Measurements from ENCODE around the gene CAPZB. TPM values are rescaled to one million over a fixed set of nuclear protein-coding genes. Genes with fewer than 3 reads are reported as not detected.
A peak's percentile ranks its signal among the peaks of the same experiment; 100 is the strongest.

CAPZB gene
- total RNA-seq, 3 donors from 2014 or later (not counting 1 experiment from before 2014, with no cell fraction given): 369 to 393 (median 375) TPM

DNA sequence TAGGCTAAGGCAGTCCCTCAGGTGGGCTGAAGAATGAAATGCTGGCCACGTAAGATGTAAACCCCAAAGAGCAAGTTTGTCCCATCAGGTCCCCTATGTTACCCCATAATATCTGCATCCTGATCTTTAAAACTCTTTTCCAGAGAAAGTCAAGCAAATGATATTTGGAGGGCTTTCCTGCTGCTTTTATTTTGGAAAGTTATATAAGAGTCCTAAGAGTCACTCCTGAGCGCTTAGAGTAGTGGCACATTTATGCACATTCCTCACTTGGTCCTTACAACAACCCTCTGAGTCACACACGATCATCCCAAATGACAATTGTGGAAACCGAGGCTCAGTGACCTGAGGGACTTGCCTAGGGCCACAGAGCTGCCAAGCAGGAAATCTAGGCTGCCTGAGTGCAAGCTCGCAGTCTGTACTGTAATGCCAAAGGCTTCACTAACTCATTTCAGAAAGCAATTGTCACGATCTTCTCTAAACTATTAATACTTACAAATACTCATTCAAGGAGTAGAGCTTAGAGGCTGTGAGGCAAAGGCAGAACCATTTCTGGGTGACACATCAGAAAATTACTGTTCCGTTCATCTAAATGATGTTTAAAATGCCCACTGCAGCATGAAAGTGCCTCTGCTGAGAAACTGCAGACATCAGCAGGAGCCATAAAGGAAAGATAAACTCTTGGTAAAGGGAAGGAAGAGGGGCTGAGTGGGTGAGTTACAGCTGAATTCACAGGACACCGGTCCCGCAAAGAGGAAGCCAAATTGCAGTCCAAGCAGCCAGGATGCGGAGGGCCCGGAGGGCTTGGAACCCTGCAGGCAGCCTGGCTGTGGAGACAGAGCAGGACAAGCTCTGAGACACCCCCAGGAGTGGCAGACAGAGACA lies 30.8 kb downstream of the CAPZB start:
- H3K36me3 ChIP-seq (ENCODE audit: control insufficient read depth, insufficient read depth, low read length): peaks cover 2% of the 10 kb centered on the region
- H3K27me3 Mint-ChIP-seq (ENCODE audit: low read depth in 2 of 2): no peaks in the 10 kb centered on the region
- H3K36me3 Mint-ChIP-seq: no peaks in the 10 kb centered on the region
- H3K27me3 ChIP-seq (ENCODE audit: control insufficient read depth, insufficient read depth, low read length): no peaks in the 10 kb centered on the region
- peak overlapping the region; percentile 17 for H3K27ac ChIP-seq (ENCODE audit: low read length)
- DNase-seq (no peak), ATAC-seq (peak in 1 of 3 donors; percentile 28)
- H3K9me3 ChIP-seq (ENCODE audit: control insufficient read depth, insufficient read depth, low read length): no peaks in the 10 kb centered on the region
- H3K4me3 ChIP-seq (ENCODE audit: low read length): no peak overlapping the region
- H3K9me3 Mint-ChIP-seq: no peaks in the 10 kb centered on the region
- peak overlapping the region; percentile 69 for H3K4me3 Mint-ChIP-seq
- intact Hi-C loops (cut with micrococcal nuclease): no loop called here
- peaks cover 68% of the 10 kb centered on the region for H3K4me1 ChIP-seq (ENCODE audit: control insufficient read depth, insufficient read depth, low read length)
- H3K4me1 Mint-ChIP-seq: peaks cover 82 to 89% of the 10 kb centered on the region in 2 donors
- H3K27ac Mint-ChIP-seq: peak overlapping the region; percentile 87 to 88
- TF ChIP-seq, protein P1, sequence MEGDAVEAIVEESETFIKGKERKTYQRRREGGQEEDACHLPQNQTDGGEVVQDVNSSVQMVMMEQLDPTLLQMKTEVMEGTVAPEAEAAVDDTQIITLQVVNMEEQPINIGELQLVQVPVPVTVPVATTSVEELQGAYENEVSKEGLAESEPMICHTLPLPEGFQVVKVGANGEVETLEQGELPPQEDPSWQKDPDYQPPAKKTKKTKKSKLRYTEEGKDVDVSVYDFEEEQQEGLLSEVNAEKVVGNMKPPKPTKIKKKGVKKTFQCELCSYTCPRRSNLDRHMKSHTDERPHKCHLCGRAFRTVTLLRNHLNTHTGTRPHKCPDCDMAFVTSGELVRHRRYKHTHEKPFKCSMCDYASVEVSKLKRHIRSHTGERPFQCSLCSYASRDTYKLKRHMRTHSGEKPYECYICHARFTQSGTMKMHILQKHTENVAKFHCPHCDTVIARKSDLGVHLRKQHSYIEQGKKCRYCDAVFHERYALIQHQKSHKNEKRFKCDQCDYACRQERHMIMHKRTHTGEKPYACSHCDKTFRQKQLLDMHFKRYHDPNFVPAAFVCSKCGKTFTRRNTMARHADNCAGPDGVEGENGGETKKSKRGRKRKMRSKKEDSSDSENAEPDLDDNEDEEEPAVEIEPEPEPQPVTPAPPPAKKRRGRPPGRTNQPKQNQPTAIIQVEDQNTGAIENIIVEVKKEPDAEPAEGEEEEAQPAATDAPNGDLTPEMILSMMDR (IDR thresholded peaks at IDR 0.05): no peak
- 58% methylated on average over 10 of the region's 11 CpGs for WGBS (ENCODE audit: insufficient coverage)

GRCh38 chr1:19453741-19454201 lies 31.6 kb downstream of the CAPZB start:
- H3K9me3 ChIP-seq (ENCODE audit: control insufficient read depth, insufficient read depth, low read length): no peaks in the 10 kb centered on the region
- peaks cover 82 to 89% of the 10 kb centered on the region in 2 donors for H3K4me1 Mint-ChIP-seq
- DNase-seq: no peak
- H3K36me3 ChIP-seq (ENCODE audit: control insufficient read depth, insufficient read depth, low read length): peaks cover 5% of the 10 kb centered on the region
- H3K27ac Mint-ChIP-seq: peak overlapping the region; percentile 87 to 88
- no peaks in the 10 kb centered on the region for H3K27me3 ChIP-seq (ENCODE audit: control insufficient read depth, insufficient read depth, low read length)
- H3K4me3 Mint-ChIP-seq: peak overlapping the region; percentile 37
- H3K27ac ChIP-seq (ENCODE audit: low read length): no peak overlapping the region
- no peaks in the 10 kb centered on the region for H3K27me3 Mint-ChIP-seq (ENCODE audit: low read depth in 2 of 2)
- TF ChIP-seq, protein P1 (IDR thresholded peaks at IDR 0.05): no peak
- H3K36me3 Mint-ChIP-seq: no peaks in the 10 kb centered on the region
- no peaks in the 10 kb centered on the region for H3K9me3 Mint-ChIP-seq
- H3K4me1 ChIP-seq (ENCODE audit: control insufficient read depth, insufficient read depth, low read length): peaks cover 68% of the 10 kb centered on the region
- H3K4me3 ChIP-seq (ENCODE audit: low read length): no peak overlapping the region
- intact Hi-C loops (cut with micrococcal nuclease): no loop called here
- no peak for ATAC-seq
- 64% methylated on average over 3 of the region's 3 CpGs for WGBS (ENCODE audit: insufficient coverage)

DNA sequence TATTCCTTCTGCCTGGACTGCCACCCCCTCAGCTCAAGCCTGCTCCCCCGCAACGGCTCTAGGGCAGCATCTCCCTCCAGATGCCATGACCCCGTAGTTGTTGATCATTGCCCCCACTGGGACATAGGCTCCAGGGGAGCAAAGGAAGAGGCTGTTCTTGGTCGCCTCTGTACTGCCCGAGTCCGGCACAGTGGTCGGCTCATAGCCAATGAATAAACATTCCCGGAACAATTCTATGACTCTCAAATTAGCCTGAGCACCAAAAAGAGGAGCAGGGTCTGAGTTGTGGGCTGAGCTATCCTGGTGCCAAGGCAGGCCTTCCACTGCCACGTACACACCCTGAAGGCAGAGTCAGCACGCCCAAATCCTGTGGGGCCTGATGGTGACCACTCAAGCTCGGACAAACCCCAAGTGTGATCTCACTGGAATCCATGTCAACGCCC lies 33.1 kb downstream of the CAPZB start:
- Histone ChIP-seq H3K36me3 (ENCODE audit: control insufficient read depth, insufficient read depth, low read length) (peaks cover 10% of the 10 kb centered on the region), H3K27ac (ENCODE audit: low read length) (no peak overlapping the region), H3K4me1 (ENCODE audit: control insufficient read depth, insufficient read depth, low read length) (peaks cover 76% of the 10 kb centered on the region), H3K9me3 (ENCODE audit: control insufficient read depth, insufficient read depth, low read length) (no peaks in the 10 kb centered on the region), H3K4me3 (ENCODE audit: low read length) (no peak overlapping the region), H3K27me3 (ENCODE audit: control insufficient read depth, insufficient read depth, low read length) (no peaks in the 10 kb centered on the region)
- intact Hi-C loops (cut with micrococcal nuclease): no loop called here
- whole genome bisulfite sequencing (ENCODE audit: insufficient coverage): 96% methylated on average over 12 of the region's 12 CpGs
- H3K4me3 Mint-ChIP-seq: no peak overlapping the region
- H3K36me3 Mint-ChIP-seq: no peaks in the 10 kb centered on the region
- H3K27me3 Mint-ChIP-seq (ENCODE audit: low read depth in 2 of 2): no peaks in the 10 kb centered on the region
- peak overlapping the region; percentile 87 for H3K27ac Mint-ChIP-seq
- TF ChIP-seq, protein P1 (IDR thresholded peaks at IDR 0.05): no peak
- ATAC-seq (no peak), DNase-seq (no peak)
- peaks cover 86 to 92% of the 10 kb centered on the region in 2 donors for H3K4me1 Mint-ChIP-seq
- H3K9me3 Mint-ChIP-seq: no peaks in the 10 kb centered on the region
